ENCODE measurements around the gene HIVEP1. TPM values are rescaled to one million over a fixed set of nuclear protein-coding genes. Genes with fewer than 3 reads are reported as not detected.

The HIVEP1 gene
- total and polyA plus RNA-seq, 2 of the 8 experiments (the other 6 are each of a cell fraction or from before 2014, with no cell fraction given): 22.6 to 23.1 TPM

DNA sequence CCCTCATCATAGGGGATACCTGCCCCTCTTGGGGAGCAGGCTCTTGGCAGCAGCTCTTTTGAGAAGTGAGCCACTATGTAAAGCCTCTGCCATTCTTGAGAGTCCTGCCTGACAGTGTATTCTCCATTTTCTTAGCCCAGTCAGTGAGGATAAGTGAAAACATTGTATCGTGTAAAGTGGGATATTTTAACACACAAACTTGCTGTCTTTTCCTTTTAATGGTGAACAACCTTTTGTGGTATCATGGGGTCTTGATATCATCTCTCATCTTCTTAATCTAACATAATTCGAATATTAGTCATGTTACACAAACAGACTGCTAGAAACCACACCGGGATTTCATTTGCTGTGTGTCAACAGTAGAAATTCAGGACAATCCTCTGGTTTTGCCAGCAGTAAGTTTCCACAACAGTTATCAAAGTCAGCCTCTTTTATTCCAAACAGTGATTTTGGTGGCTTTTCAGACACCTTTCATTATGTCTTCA, 136.2 kb downstream of the HIVEP1 start:
- H3K79me1 ChIP-seq (ENCODE audit: low read depth, low read length): no peaks in the 10 kb centered on the region
- 95% methylated on average over 3 of the region's 3 CpGs; no CpG with 5 or more reads in 1 of the 2 experiments for WGBS, 2 experiments (ENCODE audit: extremely low coverage in 1 of 2, insufficient coverage in 1 of 2, insufficient read length in 1 of 2, insufficient replicate concordance in 2 of 2, low coverage in 1 of 2, low lambda C conversion rate in 2 of 2, missing lambda C conversion rate in 1 of 2)
- H3K79me2 ChIP-seq (ENCODE audit: control insufficient read depth in 1 of 2, insufficient read depth in 2 of 2, low read length in 2 of 2): no peaks in the 10 kb centered on the region
- no peak overlapping the region for H3K14ac ChIP-seq (ENCODE audit: insufficient read length)
- H2AFZ ChIP-seq (ENCODE audit: low read length): no peak overlapping the region
- H3K4ac ChIP-seq (replicated peaks; ENCODE audit: insufficient read length, low read depth, low read length): no peak overlapping the region
- FAIRE-seq (no peak), DNase-seq (ENCODE audit: low read depth in 1 of 2, low spot score in 2 of 2) (no peak)
- no peak overlapping the region for H4K91ac ChIP-seq (replicated peaks; ENCODE audit: insufficient read length, low read length)
- H2BK15ac ChIP-seq (ENCODE audit: low read length): no peak overlapping the region
- no peak overlapping the region for H2BK5ac ChIP-seq (ENCODE audit: low read depth, low read length)
- no peak overlapping the region for H3K9ac ChIP-seq (replicated peaks in 1 of 4; ENCODE audit: extremely low read depth in 1 of 4, low read depth in 3 of 4, low read length in 3 of 4)
- H2BK20ac ChIP-seq (ENCODE audit: low read length): no peak overlapping the region
- H4K20me1 ChIP-seq (replicated peaks in 1 of 2; ENCODE audit: control insufficient read depth in 1 of 2, insufficient read depth in 2 of 2, low read length in 2 of 2): peaks cover 0 to 2% of the 10 kb centered on the region in 2 experiments
- no peak overlapping the region for H4K8ac ChIP-seq (ENCODE audit: extremely low read depth, insufficient read depth, low read length)
- no peak overlapping the region for H3K56ac ChIP-seq (replicated peaks; ENCODE audit: insufficient read length, low read depth, low read length)
- H3K23me2 ChIP-seq (ENCODE audit: low read depth, low read length): no peaks in the 10 kb centered on the region
- no peak overlapping the region for H3K23ac ChIP-seq (ENCODE audit: insufficient read length)
- no peak overlapping the region for H3K4me2 ChIP-seq (ENCODE audit: insufficient read depth in 1 of 2, low read depth in 2 of 2, low read length in 2 of 2)
- H2BK12ac ChIP-seq (ENCODE audit: low read depth, low read length): no peak overlapping the region
- POLR2A ChIA-PET (ENCODE audit: partially characterized antibody): no interaction called here
- no peak overlapping the region for H3K27ac ChIP-seq (ENCODE audit: low read depth, low read length)
- no peaks in the 10 kb centered on the region for H3K27me3 ChIP-seq (replicated peaks in 1 of 4; ENCODE audit: control insufficient read depth in 3 of 4, extremely low read depth in 1 of 4, insufficient read depth in 3 of 4, low read length in 3 of 4)
- no peak overlapping the region for H2BK120ac ChIP-seq (replicated peaks; ENCODE audit: low read depth, low read length)
- CTCF ChIA-PET (ENCODE audit: partially characterized antibody): no interaction called here
- H4K5ac ChIP-seq (ENCODE audit: insufficient read length, low read depth, low read length): no peak overlapping the region
- H3K9me3 ChIP-seq (ENCODE audit: insufficient read depth in 2 of 2, low read depth in 1 of 2, low read length in 1 of 2): no peaks in the 10 kb centered on the region
- no peak overlapping the region for H3K4me3 ChIP-seq (ENCODE audit: extremely low read depth in 1 of 4, insufficient read depth in 2 of 4, low read depth in 3 of 4, low read length in 4 of 4)
- H3K18ac ChIP-seq (ENCODE audit: extremely low read depth, low read length): no peak overlapping the region
- H2AK5ac ChIP-seq (ENCODE audit: low read depth, low read length): no peak overlapping the region
- H3K36me3 ChIP-seq (ENCODE audit: control insufficient read depth in 2 of 4, insufficient read depth in 4 of 4, low read length in 3 of 4): no peaks in the 10 kb centered on the region
- H3K4me1 ChIP-seq (replicated peaks in 1 of 4; ENCODE audit: control insufficient read depth in 3 of 4, insufficient read depth in 4 of 4, low read length in 3 of 4): no peaks in the 10 kb centered on the region
- no peak for TF ChIP-seq SIRT6 (IDR thresholded peaks at IDR 0.05; ENCODE audit: low read length)
- no peak for TF ChIP-seq CREB1 (IDR thresholded peaks at IDR 0.05)
- no peak for TF ChIP-seq RFX5 (IDR thresholded peaks at IDR 0.05; ENCODE audit: borderline replicate concordance, low read depth, low read length)
- no peak for TF ChIP-seq ZNF274 (IDR thresholded peaks at IDR 0.05; ENCODE audit: borderline replicate concordance, extremely low read depth, low read length)
- no peak for TF ChIP-seq HDAC6 (IDR thresholded peaks at IDR 0.05; ENCODE audit: low read depth, low read length)
- no peak for TF ChIP-seq SIN3A (conservative IDR thresholded peaks at IDR 0.05 in 1 of 2, IDR thresholded peaks at IDR 0.05 in 1 of 2; ENCODE audit: low read depth in 1 of 2, low read length in 2 of 2)
- TF ChIP-seq, protein P1, sequence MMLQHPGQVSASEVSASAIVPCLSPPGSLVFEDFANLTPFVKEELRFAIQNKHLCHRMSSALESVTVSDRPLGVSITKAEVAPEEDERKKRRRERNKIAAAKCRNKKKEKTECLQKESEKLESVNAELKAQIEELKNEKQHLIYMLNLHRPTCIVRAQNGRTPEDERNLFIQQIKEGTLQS (IDR thresholded peaks at IDR 0.05; ENCODE audit: insufficient read depth, low read depth, low read length): no peak
- TF ChIP-seq CHD2 (IDR thresholded peaks at IDR 0.05; ENCODE audit: low read length): no peak
- TF ChIP-seq RXRA (IDR thresholded peaks at IDR 0.05; ENCODE audit: insufficient read depth, low read depth, low read length): no peak
- TF ChIP-seq SRF (IDR thresholded peaks at IDR 0.05; ENCODE audit: low read depth, low read length): no peak
- TF ChIP-seq SP1 (IDR thresholded peaks at IDR 0.05; ENCODE audit: low read depth, low read length): no peak
- TF ChIP-seq SIX5 (IDR thresholded peaks at IDR 0.05; ENCODE audit: low read depth, low read length): no peak
- TF ChIP-seq KDM4A (IDR thresholded peaks at IDR 0.05; ENCODE audit: low read depth, low read length, severe bottlenecking): no peak
- no peak for TF ChIP-seq TCF12 (IDR thresholded peaks at IDR 0.05; ENCODE audit: low read depth, low read length)
- no peak for TF ChIP-seq NANOG (IDR thresholded peaks at IDR 0.05; ENCODE audit: insufficient read depth, low read depth, low read length, poor library complexity, severe bottlenecking)
- no peak for TF ChIP-seq SP4 (IDR thresholded peaks at IDR 0.05; ENCODE audit: low read length)
